Effector CD4-positive, alpha-beta T cell (primary cell): ENCODE data around the gene NRG2.

Source experiments
- DNase-seq: peaks from one replicate; pipeline ENCODE4 v3.0.0-alpha.2; 2020

The NRG2 gene

DNA sequence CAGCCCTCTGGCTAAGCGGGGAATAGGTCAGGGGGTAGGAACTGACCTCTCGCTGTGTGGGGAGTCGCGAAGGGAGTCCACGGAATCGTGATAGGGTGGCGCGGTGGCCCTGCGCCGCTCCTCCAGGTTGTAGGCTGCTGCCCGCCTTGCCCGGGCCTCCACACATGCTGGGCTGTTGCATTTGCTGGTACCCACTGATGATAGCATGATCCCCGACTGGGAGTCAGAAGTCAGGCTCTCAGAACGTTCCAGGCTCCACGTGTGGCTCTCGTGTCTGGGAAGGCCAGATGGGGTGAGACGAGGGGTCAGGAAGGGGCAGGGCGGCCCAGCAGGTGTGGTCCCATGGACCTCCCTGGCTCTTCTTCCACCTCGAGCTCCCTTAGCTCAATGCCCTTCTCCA lies 191.5 kb downstream of the NRG2 start:
- DNase-seq, result no peak

DNA sequence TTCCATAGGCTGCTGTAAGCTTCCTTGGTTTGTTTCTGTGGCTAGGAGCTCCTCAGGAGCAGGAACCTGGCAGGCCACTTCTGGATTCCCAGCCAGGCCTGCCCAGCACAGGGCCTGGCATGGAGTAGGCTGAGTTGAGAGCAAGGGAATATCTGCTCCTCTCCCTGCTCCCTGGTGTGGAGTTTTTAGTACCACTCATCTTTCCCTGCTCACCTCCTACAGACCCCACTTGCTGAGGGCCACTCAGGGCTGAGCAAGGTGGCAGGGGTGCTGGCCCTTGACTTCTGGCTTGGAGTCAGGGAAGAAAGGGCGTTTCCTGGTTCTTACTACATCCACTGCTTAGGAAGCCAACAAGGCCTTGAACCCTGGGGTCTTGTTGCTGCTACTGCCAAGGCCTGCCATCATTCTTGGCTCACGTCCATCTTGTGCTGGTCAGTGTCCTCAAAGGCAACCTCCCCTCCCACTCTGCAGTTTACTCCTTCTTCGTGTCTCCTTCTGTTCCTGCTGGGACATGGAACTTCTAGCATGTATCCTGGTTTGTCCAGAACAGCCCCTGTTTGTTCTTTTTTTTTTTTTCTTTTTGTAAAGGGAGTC lies 192.6 kb downstream of the NRG2 start:
- no peak for DNase-seq

DNA sequence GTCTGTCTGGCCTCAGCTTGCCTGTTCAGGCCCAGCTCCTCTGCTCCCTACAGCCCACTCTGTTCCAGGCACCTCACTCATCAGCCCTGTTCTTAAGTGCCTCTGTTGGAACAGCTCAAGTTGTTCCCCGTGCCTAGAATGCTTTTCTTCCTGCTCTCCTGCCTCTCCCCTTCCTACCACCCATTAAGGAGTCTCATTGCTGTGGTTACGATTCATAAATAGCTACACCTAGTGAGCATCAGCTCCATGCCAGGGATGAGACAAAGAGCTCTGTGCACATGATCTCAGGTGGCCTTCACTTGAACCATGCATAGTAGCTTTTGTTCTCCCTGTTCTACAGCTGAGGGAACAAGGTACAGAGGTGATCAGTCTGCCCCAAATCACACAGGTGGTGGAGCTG lies 193.2 kb downstream of the NRG2 start:
- no peak for DNase-seq

DNA sequence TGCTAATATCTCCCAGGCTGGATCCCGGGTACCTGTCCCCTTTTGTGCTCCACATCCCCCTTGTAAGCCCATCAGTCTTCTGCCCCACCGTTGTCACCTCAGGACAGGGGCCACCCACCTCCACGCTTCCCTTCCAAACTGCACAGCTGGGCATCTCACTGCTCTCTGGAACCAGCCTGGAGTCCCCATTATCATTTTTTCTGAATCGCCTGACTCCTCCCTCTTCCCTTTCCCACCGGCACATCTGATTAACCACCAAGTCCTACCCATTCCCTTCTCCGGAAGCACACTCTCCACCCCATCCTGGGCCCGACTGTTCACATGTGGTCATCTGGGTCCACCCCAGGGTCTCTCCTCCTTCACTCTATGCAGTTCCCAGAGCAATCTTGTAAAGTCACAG lies 193.6 kb downstream of the NRG2 start:
- no peak for DNase-seq

DNA sequence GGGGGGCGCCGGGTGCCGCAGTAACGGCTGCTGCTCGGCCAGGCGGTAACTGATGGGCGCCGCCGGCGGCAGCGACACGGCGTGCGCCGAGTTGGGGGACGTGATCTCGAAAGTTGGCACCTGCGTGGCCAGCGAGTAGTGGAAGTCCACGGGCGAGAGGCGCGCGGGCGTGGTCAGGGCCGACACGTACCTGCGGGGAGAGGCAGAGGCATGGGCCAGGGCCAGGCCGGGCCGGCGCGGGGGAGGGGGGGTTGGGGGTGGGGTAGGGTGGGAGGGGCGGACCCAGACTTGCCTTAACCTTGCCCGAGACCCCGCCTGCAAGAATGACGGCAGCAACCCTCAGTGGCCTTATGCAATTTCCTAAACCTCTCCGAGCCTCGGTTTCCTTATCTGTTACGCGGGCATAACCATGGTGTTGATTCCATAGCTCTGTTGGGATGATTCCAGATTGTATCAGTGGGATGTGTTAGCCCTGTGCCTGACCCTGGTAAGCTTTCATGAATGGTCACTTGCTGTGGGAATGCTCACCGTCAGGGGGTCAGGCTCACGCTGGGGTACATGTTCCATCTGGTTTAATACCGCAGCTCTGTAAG lies 194.5 kb downstream of the NRG2 start:
- DNase-seq, result peak; percentile 14

DNA sequence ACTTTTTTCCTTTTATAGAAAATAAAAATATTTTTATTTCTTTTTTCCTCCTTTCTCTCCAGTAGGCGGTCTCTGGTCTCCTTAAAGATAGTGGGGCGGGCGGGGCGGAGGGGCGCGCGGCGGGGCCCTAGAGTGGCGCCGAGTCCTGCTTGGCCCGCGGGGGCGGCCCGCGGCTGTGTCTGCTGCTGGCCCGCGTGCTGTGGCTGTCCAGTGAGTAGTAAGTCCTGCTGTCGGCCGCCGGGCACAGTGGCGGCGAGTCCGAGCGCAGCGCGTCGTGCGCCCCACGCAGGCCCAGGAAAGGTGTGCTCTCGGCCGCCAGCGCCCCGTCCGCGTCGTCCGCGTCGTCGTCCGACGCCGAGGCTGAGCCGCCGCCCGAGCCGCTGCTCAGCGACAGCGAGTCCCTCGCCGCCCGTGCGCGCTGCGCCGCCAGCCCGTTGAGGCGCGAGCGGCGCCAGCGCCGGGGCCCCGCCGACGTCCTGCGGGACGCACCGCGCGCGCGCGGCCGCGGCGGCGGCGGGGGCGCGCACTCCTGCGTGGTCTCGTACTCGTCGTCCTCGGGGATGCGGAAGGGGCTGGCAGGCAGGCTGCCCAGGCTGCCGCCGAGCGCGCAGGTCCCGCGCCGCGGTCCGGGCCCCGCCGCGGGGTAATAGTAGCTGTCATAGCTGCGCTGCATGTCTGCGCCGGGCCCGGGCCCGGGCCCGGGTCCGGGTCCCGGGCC lies 195.2 kb downstream of the NRG2 start:
- peak; percentile 59 for DNase-seq

DNA sequence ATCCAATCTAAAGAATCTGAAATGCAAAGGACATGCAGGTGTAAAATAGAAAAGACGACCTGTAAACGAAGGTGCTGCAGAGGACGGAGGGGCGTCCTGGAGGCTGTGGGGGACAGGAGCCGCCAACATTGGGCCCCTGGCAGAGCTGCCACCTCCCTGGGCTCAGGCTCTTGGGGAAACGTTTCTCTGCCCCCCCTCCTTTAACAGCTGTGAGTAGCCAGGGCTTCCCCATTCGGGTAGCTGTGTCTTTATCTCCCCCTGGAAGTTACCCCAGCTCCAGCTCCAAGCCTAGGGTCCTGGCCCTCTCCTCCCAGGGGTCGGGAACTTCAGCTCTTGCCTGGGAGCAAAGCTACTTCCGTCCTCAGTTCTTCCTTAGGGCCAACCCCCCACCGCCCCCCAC lies 196.0 kb downstream of the NRG2 start:
- no peak for DNase-seq

DNA sequence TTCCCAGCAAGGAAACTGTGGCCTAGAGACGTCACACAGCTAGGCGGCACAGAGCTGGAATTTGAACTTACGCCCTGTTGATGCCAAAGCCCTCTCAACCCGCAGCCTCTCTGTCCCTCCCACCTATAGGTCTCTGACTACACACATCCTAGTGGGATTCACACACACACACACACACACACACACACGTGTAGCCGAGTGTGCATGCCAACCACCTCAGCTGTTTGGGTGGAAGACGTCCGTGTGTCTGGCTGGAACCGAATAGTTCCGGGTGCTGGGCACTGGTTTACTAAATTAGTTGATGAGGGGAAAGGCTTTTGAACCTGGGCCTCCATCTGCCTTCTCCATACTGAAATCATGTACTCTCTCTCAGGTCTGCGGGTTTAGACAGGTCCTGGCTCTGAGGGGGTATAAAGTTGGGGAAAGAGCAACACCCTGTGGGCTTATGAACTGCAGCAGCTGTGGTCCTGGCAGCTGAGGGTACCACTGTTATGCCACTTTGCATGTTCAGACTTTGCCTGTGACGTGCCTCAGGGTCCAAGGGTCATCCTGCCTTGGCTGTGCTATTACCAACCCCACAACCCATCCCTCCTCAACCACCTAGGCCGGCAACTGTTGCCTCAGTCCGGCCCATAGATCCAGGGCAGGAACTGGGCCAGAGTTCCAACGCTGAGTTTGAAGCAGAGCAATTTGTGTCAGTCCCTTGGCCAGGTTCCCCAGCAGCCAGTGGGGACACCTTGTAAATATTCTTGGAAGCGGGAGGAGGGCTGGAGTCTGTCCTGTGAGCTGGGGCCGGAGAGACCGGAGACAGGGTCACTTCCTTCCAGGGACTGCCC lies 197.0 kb downstream of the NRG2 start:
- DNase-seq, result no peak

DNA sequence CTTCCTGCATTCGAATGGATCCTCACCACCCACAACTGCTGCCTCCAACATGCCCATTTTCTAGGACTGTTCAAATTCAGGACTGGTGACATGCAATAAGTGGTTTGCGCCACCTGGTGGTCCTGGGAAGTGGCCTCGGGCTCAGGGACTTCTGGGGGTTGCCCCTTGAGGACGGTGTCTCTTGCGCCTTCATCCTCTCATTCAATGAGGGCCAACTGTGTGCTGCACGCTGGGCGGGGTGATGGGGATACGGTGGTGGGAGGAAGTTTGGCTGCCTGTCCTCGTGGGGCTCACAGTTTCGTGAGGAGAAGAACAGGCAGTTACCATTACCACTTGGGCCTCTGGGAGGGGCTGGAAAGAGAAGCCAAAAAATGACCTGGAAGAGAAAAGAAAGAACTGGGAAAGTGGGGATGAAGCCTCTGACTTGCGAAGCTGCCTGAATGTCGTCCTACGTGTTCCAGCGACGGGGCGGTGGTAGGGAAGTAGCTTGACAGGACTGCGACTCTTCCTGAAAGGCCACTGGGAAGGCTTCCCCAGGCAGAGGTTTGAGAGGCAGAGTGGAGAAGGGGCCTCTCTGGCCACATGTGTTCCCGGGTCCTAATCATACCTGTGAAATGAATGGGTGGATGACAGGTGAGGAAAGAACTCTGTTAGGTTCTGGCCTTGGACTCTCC lies 198.5 kb downstream of the NRG2 start:
- DNase-seq, result peak; percentile 59

DNA sequence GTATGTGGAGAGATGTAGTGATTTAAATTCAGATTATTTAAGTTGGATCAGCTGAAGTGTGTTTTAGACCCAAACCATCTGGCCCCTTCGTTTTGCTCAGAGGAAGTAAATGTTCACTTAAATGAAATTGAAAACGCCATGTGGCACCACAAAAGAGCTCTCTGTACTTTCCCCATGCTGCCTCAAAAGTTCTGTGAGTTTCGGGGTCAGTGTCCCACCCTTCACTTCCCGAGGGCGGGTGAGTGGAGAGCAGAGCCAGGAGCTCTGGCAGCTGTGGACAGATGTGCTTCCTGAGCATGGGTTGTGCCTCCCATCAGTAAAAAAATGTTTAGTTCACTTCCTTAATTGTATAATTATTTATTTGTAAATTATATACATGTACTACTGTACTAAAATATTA lies 199.1 kb downstream of the NRG2 start:
- DNase-seq, result no peak

DNA sequence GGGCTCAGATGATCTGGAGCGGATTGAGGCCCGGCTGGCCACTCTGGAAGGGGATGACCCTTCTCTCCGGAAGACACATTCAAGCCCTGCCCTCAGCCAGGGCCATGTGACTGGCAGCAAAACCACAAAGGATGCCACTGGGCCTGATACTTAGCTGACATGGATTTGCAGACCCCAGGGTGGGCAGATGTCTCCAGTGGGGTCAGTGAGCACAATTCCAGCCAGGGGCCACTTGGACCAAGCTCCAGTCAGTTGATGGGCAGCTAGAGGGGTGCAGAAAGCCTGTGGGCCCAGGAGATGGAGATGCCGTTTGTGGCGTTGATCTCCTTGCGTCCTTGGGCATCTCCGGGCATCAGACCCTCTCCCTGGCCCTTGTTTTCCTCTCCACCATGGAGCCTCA lies 200.8 kb downstream of the NRG2 start:
- DNase-seq, result no peak

DNA sequence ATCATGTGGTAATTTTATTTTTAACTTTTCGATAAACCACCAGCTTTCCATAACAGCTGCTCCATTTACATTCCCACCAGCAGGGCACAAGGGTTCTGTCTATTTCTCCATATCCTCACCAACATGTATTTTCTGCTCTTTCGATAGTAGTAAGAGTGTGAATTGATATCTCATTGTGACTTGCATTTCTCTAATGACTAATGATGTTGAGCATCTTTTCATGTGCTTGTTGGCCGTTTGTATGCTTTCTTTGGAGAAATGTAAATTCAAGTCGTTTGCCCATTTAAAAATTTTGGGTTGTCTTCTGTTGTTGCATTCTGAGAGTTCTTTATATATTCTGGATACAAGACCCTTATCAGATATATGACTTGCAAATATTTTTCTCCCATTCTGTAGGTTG lies 201.6 kb downstream of the NRG2 start:
- DNase-seq, result no peak

DNA sequence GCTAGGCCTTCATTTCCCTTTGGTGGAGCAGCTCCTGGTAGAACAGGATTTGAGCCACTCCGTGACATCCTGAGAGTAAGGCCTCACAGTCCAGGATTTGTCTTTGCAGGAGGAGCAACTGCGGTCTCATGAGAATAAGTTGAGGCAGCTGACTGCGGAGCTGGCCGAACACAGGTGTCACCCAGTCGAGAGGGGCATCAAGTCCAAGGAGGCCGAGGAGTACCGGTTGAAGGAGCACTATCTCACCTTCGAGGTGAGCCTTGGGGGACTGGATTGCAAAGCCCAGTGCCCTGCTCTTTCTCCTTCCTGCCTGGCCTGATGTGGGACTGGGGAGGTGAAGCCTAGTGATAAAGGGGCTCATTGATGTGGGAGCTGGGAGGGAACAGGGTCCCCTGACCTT lies 203.2 kb downstream of the NRG2 start:
- no peak for DNase-seq

DNA sequence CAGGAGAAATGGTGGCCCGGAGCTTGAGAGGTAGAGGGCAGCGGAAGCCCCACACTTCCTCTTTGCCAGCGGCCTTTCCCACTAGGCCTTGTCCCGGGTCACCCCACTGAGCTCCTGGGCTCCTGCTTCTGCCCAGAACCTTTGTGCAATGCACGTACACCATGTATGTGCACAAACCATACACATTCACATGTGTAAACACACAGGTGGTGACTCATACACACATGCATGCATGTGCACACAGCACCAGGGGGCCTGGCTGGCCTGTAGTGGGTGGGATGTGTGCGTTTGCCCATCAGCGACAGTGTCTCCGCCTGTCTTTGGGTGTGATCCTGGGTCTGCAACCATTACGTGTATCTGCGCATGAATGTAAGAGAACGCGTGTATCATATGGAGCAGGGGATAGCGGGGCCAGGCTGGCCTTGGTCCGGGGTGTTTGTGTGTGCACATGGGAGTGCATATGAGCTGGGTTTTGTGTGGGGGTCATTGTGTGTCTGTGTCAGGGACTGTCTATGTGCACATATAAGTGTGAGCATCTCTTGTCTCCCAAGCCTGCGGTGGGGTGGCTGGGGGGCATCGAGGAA lies 203.8 kb downstream of the NRG2 start:
- no peak for DNase-seq

DNA sequence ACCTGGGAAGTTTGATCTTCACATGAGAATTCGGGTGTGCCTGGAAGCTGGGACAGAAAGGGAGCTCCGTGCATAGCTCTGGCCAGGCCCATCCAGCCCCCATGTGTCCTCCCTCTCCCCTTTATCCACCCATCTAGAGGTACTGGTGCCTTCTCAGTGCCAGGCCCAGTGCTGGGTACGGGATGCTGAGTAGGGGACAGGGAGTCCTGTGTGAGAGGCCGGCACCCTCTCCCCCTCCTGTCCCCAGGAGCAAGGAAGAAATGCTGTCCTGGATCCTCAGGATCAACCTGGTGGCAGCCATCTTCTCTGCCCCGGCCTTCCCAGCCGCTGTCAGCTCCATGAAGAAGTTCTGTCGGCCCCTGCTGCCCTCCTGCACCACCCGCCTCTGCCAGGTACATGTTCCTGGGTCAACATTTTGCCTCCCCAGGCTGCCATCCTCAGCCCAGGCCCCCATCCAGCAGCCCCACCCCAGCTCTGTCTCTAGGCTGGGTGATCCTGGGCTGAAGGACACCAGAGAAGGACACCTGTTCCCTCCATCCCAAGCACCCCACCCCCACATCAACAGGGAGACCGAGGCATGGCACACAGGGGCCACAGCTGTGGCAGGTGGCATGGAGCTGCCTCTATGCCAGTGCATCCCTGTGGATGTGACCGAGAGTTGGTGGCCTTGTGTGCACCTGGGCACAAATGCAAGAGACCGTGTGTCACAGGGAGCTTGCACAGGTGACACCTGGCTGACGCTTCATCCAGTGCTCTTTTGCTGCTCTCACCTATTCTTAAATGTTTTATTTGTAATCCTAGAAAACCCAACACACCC lies 204.5 kb downstream of the NRG2 start:
- DNase-seq, result no peak

DNA sequence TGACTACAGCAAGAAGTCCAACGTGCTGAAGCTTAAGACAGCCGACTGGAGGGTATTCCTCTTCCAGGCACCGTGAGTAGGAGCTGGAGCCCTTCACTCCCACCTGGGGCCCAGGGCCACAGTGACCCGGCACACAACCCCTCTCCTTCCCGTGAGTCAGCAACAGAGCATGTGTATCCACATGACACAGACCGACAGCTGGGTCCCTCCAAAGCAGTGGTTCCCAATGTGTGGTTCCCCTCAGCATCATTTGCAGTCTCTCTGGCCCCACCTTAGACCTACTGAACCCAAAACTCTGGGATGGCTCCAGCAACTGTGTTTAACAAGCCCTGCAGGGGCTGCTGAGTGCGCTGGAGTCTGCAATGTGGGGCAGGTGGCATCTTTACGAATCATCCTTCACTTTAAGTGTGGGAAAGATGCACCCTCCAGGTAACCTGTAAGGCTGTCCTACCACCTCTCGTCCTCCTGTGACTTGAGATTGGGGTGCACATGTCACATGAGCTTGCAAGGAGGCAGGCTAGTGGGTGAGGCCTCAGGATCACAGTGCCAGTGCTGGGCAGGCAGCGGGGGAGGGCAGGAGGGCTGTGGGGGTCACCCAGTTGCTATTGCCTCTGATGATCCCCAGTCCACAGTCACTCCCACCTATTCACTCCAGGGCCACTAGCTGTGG lies 205.3 kb downstream of the NRG2 start:
- no peak for DNase-seq

DNA sequence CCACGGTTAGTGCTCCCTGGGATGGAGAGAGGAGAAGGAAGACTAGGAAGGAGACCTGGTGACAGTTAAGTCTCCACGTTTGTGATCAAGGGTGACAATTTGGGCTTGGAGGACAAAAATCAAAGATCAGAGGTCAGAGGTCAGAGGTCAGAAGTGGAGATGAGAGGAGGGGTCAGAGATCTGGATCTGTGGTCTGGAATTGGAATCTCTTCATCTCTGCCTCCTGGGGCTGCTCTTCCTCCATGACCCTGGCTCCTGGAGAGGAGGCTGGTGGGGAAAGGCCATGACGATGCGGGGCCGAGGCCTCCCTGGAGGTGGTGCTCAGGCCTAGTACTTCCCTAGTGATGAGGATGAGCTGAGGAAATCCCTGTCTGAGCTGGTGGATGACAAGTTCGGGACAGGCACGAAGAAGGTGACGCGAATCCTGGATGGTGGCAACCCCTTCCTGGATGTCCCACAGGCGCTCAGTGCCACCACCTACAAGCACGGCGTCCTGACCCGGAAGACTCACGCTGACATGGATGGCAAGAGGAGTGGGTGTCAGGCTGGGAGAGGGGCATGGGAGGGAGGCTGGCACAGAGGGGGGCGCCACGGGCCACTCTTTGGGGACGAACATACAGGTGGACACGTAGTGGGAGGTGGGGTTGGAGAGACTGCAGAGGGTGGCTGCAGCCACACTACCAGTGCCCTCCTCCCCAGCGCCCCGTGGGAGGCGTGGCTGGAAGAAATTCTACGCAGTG lies 206.5 kb downstream of the NRG2 start:
- DNase-seq, result no peak

DNA sequence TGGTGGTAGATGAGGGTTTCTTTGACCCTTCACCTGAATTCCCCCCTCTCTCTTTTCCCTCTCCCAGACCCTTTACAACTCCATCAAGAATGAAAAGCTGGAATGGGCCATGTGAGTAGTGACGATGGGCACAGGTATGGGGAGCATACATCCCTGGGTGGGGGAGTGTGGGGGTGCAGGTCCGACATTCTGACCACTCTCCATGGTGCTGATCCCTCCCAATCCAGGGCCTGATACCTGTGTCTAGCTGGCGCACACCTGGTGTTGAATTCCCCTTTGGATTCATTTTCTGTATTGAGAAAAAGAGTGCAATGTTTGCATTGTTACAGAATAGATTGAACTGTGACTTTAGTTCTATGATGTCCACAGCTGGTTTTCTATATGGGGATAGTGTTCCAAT lies 207.4 kb downstream of the NRG2 start:
- DNase-seq, result no peak

DNA sequence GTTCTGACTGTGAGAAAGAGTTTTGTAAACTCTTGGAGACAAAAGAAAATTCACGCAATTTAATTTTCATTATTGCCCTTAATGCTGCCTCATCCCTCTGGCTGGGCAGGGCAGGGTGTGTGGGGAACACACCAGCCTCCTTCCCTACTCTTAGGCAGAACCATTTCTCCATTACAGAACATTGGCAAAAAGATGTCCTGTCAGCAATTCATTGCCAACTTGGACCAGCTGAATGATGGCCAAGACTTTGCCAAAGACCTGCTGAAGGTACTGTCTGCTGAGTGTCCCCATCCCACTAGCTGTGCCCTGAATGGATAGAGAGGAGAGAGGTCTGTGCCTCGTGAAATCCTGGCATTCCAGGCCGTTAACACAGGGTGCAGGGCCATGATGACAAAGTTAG lies 209.6 kb downstream of the NRG2 start:
- no peak for DNase-seq

DNA sequence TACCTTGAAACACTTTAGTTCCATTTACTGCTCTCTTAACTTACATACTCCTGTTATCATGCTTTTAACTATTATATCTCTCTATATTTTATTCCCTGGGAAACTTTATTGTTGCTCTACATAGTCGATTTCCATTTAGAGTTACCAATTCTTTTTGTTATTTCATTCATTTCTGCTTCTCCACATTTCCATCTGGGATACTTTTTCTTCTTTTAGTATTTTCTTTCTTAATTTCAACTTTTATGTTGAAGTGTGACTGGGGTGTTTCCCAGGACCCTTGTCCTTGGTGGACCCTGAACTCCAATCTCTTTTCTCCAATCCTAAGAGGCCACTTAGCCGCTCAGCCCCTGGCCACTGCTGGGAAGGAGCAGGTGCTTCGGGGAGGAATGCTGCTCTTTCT lies 211.5 kb downstream of the NRG2 start:
- no peak for DNase-seq

DNA sequence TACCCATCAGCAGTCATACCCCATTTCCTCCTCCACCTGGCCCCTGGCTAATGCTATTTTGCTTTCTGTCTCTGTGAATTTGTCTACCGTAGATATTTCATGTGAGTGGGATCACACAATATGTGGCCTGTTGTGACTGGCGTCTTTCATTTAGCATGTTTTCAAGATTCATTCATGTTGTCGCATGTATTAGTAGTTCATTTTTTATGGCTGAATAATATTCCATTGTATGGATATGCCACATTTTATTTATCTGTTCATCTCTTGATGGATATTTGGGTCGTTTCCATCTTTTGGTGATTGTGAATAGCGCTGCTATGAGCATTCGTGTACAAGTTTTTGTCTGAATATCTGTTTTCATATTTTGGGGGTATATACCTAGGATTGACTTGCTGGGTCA lies 213.6 kb downstream of the NRG2 start:
- DNase-seq, result no peak
